AG04450 (cell line): ENCODE results near the gene XPC. TPM values are rescaled to one million over a fixed set of nuclear protein-coding genes. Genes with fewer than 3 reads are reported as not detected.

ENCODE experiments used
- CTCF ChIA-PET: fragments of 300-600, 350-600 bp; formaldehyde crosslinking; extraction: SDS; loops from one replicate; lab custom pipeline; 2022; ENCODE audit warnings: antibody characterized with exemption, inconsistent platforms; lab: Charles Lee
- POLR2A ChIA-PET: fragments of 350-600 bp; formaldehyde crosslinking; extraction: SDS; loops from one replicate; lab custom pipeline; 2021; ENCODE audit warnings: antibody characterized with exemption, inconsistent platforms; lab: Yijun Ruan, JAX
- DNase-seq: peaks from one replicate; pipeline ENCODE4 v3.0.0-alpha.2; 2011; ENCODE audit warnings: low read depth, low spot score
- H3K27ac ChIP-seq: one replicate; pipeline ENCODE4 v1.5.1; 2012; ENCODE audit warnings: low read depth, low read length, control low read depth
- H3K27me3 ChIP-seq: one replicate; pipeline ENCODE4 v1.6.0; 2012; ENCODE audit warnings: low read length; ENCODE audit not compliant: control insufficient read depth, insufficient read depth
- H3K4me3 ChIP-seq: 2 replicates; pipeline ENCODE4 v1.5.1; 2011; ENCODE audit warnings: mild to moderate bottlenecking, low read depth, low read length, control low read depth
- H3K9me3 ChIP-seq: 2 replicates; pipeline ENCODE4 v1.5.1; 2012; ENCODE audit warnings: low read length; ENCODE audit not compliant: control insufficient read depth, insufficient read depth
- polyA plus RNA-seq: library from polyadenylated mRNA; depleted of rRNA; stranded (reverse); fragments of >200 nt; gene quantifications from 2 replicates; pipeline ENCODE4 v1.2.3, GENCODE V29; 2011
- TF ChIP-seq, protein P1 (sequence below): IDR thresholded peaks from 2 replicates; pipeline ENCODE4 v1.5.1; 2011; ENCODE audit warnings: low read depth, low read length, control low read depth, inconsistent platforms

Gene XPC
- polyA plus RNA-seq, 1 experiment: 39.0 TPM

DNA sequence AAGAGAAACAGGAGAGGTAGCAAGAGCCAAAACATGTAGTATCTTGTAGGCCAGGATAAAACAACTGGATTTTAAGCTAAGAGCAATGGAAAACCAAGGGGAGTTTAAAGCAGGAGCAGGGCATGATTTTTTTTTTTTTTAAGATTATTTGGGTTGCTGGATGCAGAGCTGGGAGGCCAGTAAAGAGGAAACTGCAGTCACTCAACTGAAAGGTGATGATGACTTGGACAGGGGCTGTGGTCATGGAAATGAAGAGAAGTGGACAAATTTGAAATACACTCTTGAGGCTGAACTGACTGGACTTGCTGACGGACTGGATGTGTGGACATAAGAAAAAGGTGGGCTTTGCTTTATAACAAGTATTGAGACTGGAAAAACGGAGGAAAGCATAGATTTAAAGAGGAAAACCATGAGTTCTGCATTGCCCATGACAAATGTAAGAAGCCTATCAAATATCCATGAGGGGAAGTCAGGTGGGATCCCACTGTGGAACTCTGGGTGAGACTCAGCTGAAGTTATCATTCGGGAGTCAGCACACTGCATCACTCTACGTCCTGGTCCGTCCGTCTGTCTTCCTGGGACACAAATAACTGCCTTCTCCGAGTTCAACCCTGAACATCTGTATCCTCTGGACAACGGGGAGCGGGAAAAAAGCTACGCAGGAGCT lies 688 bp downstream of the XPC start:
- DNase-seq: no peak
- no peaks in the 10 kb centered on the region for H3K27me3 ChIP-seq
- POLR2A ChIA-PET: interaction anchor here (1.0 to 2.5 kb wide), 14 partner anchors 19 to 449 kb away, joined by 3 to 45 read pairs (median 7); partner anchors contain the start of genes CHCHD4 and TMEM43
- H3K9me3 ChIP-seq: no peaks in the 10 kb centered on the region
- H3K4me3 ChIP-seq: peak overlapping the region; percentile 84
- H3K27ac ChIP-seq: peak overlapping the region; percentile 94
- TF ChIP-seq, protein P1, sequence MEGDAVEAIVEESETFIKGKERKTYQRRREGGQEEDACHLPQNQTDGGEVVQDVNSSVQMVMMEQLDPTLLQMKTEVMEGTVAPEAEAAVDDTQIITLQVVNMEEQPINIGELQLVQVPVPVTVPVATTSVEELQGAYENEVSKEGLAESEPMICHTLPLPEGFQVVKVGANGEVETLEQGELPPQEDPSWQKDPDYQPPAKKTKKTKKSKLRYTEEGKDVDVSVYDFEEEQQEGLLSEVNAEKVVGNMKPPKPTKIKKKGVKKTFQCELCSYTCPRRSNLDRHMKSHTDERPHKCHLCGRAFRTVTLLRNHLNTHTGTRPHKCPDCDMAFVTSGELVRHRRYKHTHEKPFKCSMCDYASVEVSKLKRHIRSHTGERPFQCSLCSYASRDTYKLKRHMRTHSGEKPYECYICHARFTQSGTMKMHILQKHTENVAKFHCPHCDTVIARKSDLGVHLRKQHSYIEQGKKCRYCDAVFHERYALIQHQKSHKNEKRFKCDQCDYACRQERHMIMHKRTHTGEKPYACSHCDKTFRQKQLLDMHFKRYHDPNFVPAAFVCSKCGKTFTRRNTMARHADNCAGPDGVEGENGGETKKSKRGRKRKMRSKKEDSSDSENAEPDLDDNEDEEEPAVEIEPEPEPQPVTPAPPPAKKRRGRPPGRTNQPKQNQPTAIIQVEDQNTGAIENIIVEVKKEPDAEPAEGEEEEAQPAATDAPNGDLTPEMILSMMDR: no peak
- CTCF ChIA-PET: interaction anchor here (0.6 to 2.2 kb wide), 8 partner anchors 10 to 331 kb away, joined by 3 to 31 read pairs (median 4); no protein-coding TSS in a partner anchor

DNA sequence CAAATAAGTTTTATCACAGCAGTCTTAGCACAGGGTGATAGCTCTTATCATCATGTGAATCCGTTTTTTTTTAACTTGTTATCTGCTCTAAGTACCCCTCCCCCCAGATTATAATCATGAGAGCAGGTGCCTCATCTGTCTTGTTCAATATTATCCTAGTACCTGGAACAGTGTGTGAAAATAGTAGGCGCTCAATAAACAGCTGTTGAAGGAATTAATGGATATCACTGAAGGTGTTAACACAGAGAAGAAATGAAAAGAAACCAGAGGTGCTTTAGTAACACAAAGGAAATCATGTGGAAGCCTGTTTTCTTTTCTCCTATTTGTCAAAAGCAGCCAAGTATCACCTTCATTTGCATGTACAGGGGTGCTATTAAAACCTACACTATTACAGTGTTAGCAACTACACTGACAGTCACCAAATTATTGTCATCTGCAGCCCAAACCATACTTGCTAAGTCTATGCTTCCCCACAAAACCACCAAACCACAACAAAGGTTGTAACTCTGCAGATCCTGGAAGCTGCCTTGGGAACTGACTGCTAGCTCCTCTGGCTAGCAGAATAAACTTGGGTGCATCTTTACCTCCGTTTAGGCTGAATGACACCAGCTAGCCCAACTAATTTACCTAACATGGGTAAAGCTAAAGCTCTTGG lies 2.9 kb downstream of the XPC start:
- CTCF ChIA-PET: interaction anchor here (0.6 to 1.5 kb wide), 4 partner anchors 28 to 286 kb away, joined by 3 to 5 read pairs (median 3); no protein-coding TSS in a partner anchor
- H3K27ac ChIP-seq: no peak overlapping the region
- H3K27me3 ChIP-seq: no peaks in the 10 kb centered on the region
- no peak overlapping the region; the same call in 1 of the 2 replicates for H3K4me3 ChIP-seq
- POLR2A ChIA-PET: no interaction called here
- no peak for DNase-seq
- TF ChIP-seq, protein P1: no peak
- H3K9me3 ChIP-seq: no peaks in the 10 kb centered on the region

DNA sequence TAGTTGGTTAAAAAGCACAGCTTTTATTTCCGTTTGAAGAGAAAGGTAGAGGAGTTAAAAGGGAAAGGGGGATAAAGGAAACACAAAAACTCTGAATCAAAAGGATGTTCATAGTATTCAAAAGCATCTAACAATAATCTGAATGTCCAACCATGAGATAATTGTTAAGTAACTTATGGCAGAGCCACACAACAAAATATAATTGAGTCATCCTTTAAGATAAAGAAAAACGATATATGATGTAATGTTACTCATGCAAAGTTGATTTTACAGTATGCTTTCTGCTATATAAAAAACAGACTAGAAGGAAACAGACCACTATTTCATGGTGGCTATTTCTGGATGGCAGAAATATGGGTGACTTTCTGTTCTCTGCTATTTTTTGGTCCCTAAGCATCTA lies 3.9 kb downstream of the XPC start:
- ChIA-PET POLR2A (no interaction called here), CTCF (interaction anchor here (0.9 to 1.0 kb wide), 3 partner anchors 29 to 334 kb away, joined by 3 to 4 read pairs (median 3); no protein-coding TSS in a partner anchor)
- H3K27me3 ChIP-seq: no peaks in the 10 kb centered on the region
- no peaks in the 10 kb centered on the region for H3K9me3 ChIP-seq
- no peak for DNase-seq
- TF ChIP-seq, protein P1: no peak
- no peak overlapping the region for H3K27ac ChIP-seq
- no peak overlapping the region for H3K4me3 ChIP-seq

DNA sequence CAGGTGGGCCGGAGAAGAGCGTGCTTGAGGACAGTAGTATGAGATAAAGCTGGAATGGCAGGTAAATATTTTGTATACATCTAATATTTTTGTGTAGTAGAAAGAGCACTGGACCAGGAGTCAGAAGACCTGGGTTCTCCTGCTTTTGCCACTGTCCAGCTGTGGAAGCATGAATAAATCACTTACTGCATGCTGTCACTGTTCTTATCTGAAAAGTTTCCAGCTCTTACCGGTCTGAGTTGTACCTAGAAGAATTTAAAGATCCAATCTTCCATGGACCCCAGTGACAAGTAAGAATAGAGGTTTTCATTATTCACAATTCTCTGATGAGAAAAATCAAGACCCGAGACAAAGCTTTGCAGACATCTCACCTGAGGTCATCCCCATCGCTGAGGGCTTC lies 5.9 kb downstream of the XPC start:
- ChIA-PET POLR2A (no interaction called here), CTCF (interaction anchor here (1.0 to 1.3 kb wide), 2 partner anchors 29 to 31 kb away, joined by 3 to 5 read pairs; no protein-coding TSS in a partner anchor)
- H3K27ac ChIP-seq: no peak overlapping the region

More for the DNA sequence above, 5.9 kb downstream of the XPC start:
- no peak for DNase-seq
- Histone ChIP-seq H3K27me3 (no peaks in the 10 kb centered on the region), H3K9me3 (no peaks in the 10 kb centered on the region), H3K4me3 (no peak overlapping the region)
- TF ChIP-seq, protein P1: no peak
